Measurements from ENCODE around the gene MAMDC4.

MAMDC4 gene

DNA sequence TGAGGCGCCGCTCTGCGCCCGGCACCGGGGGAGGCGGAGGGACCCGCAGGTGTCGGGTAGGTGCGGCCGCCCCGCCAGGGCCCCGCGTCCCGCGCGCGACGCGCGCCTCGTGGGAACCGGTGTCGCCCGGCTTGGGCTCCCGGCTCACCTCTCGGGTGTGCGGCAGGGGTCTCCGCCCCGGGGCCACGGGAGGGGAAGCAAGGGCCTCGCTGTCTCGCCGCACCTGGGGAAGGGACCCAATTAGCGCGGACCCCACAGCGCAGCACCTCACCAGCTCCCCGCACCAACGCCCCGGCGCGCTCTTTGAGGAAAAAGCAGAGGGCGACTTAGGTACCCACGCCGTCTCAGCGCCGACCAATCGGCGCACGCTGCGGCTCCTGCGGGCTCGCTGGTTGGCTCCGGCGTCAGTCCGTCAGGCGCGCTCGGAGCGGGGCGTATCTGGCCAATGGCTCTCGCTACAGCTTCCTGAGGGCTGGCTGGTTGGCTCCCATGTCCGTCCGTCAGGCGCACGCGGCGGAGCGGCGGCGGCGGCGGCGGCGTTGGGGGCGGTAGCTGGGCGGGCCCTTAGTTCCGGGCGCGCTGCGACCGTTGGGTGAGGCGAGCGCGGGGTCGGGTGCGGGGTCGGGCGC lies 33.9 kb downstream of the MAMDC4 start, which contains the start of gene TRAF2:
TSS of gene TRAF2 (plus strand) at position 567 of the 629 bp plus-strand sequence. CDS start 12,225 bp downstream, outside the sequence.
- Histone ChIP-seq H3K27me3 (ENCODE audit: insufficient read depth, low read length, poor library complexity, severe bottlenecking) (no peaks in the 10 kb centered on the region), H3K36me3 (ENCODE audit: insufficient read depth, low read length) (peaks cover 6% of the 10 kb centered on the region; the same call in 1 of the 2 replicates), H3K9me2 (replicated peaks; ENCODE audit: low read depth, low read length) (no peaks in the 10 kb centered on the region), H3K4me2 (ENCODE audit: low read depth, low read length, poor library complexity, severe bottlenecking) (peak within 1 kb of the TSS; percentile 93), H3K4me3 (ENCODE audit: low read length, poor library complexity, severe bottlenecking) (peak within 1 kb of the TSS; percentile 87), H3K79me2 (ENCODE audit: insufficient read depth, low read length) (peaks cover 54% of the 10 kb centered on the region), H3K9ac (ENCODE audit: low read depth, low read length, poor library complexity, severe bottlenecking) (peak within 1 kb of the TSS; percentile 97), H3K9me3 (ENCODE audit: insufficient read depth, low read depth, low read length) (no peaks in the 10 kb centered on the region), H3K4me1 (ENCODE audit: insufficient read depth, low read length, poor library complexity, severe bottlenecking) (peaks cover 31% of the 10 kb centered on the region), H4K20me1 (ENCODE audit: insufficient read depth, low read length, poor library complexity, severe bottlenecking) (peaks cover 35% of the 10 kb centered on the region), H2AFZ (ENCODE audit: low read length) (peak within 1 kb of the TSS; percentile 98), H3F3A (ENCODE audit: low read depth) (no peaks in the 10 kb centered on the region)
- TF ChIP-seq, protein P1, sequence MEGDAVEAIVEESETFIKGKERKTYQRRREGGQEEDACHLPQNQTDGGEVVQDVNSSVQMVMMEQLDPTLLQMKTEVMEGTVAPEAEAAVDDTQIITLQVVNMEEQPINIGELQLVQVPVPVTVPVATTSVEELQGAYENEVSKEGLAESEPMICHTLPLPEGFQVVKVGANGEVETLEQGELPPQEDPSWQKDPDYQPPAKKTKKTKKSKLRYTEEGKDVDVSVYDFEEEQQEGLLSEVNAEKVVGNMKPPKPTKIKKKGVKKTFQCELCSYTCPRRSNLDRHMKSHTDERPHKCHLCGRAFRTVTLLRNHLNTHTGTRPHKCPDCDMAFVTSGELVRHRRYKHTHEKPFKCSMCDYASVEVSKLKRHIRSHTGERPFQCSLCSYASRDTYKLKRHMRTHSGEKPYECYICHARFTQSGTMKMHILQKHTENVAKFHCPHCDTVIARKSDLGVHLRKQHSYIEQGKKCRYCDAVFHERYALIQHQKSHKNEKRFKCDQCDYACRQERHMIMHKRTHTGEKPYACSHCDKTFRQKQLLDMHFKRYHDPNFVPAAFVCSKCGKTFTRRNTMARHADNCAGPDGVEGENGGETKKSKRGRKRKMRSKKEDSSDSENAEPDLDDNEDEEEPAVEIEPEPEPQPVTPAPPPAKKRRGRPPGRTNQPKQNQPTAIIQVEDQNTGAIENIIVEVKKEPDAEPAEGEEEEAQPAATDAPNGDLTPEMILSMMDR (conservative IDR thresholded peaks at IDR 0.05; ENCODE audit: low read length), result no peak
- TF ChIP-seq EZH2phosphoT487 (IDR thresholded peaks at IDR 0.05; ENCODE audit: borderline replicate concordance), result no peak

DNA sequence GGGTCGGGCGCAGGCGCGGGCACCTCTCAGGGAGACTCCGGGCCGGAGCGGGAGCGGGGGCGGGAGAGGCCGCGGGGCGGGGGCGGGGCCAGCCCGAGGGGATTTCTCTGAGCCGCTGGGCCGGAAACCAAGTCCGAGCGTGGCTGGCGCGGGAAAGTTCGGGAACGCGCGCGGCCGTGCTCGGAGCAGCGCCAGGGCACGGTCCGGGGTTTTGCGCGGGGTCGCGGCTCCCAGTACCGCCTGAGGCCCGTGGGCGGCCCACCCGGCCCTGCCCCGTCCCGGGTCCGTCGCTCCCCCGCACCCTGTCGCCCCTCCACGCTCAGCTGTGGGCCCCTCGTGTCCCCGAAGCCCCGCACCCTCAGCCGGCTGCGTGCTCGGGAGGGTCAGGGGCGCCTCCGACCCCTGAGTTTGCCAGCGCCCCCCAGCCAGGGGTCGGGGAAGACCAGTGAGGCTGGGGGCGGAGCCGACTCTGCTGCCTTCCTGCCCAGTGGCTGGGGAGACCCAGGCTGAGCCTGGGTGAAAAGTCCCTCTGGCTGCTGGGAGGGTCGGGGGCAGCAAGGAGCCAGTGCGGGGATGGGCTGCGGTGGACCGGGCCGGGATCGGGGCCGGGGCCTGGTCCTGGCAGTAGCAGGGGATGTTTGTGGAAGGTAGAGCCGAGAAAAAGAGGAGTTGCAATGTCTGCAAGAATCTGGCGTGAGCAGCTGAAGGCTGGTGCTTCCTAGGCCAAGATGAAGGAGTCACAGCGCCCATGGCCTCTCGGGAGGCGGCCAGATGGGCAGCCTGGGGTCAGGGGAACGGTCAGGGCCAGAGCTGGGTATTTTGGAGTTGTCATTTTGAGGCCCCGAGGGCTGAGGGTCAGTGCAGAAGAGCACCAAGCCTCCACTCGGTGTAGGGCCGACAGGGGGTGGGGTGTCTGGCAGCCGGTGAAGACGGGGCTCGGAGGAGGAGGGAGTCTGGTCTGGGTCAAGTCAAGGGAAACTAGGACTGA lies 34.8 kb downstream of the MAMDC4 start:
- Histone ChIP-seq H3K79me2 (ENCODE audit: insufficient read depth, low read length) (peaks cover 62% of the 10 kb centered on the region), H3K9me3 (ENCODE audit: insufficient read depth, low read depth, low read length) (no peaks in the 10 kb centered on the region), H2AFZ (ENCODE audit: low read length) (peak overlapping the region; percentile 55), H3K36me3 (ENCODE audit: insufficient read depth, low read length) (peaks cover 6% of the 10 kb centered on the region; the same call in 1 of the 2 replicates), H3K4me3 (ENCODE audit: low read length, poor library complexity, severe bottlenecking) (peak overlapping the region; percentile 87), H3F3A (ENCODE audit: low read depth) (no peaks in the 10 kb centered on the region), H3K4me2 (ENCODE audit: low read depth, low read length, poor library complexity, severe bottlenecking) (peak overlapping the region; percentile 88), H3K4me1 (ENCODE audit: insufficient read depth, low read length, poor library complexity, severe bottlenecking) (peaks cover 31% of the 10 kb centered on the region), H3K27me3 (ENCODE audit: insufficient read depth, low read length, poor library complexity, severe bottlenecking) (no peaks in the 10 kb centered on the region), H4K20me1 (ENCODE audit: insufficient read depth, low read length, poor library complexity, severe bottlenecking) (peaks cover 41% of the 10 kb centered on the region), H3K9me2 (replicated peaks; ENCODE audit: low read depth, low read length) (no peaks in the 10 kb centered on the region), H3K9ac (ENCODE audit: low read depth, low read length, poor library complexity, severe bottlenecking) (peak overlapping the region; percentile 97)
- TF ChIP-seq EZH2phosphoT487 (IDR thresholded peaks at IDR 0.05; ENCODE audit: borderline replicate concordance), result no peak
- TF ChIP-seq, protein P1 (conservative IDR thresholded peaks at IDR 0.05; ENCODE audit: low read length), result no peak

DNA sequence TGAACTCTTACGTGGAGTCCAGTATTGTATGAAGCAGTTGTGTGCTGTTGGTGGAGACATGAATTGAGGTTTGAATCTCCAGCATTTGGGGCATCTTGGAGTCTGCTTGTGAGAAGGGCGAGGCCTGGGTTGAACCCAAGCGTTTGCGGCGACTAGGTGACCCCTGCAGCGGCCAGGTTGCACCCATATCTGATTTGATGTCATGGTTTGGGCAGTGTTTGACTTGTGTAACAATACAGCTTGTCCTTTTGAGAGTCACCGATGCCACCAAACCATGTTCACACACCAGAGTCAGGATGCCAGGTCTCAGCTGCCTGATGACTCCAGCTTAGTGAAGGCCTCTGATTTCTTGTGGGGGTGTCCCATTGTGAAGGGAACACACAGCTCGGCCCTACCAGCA lies 36.3 kb downstream of the MAMDC4 start:
- Histone ChIP-seq H3K9me3 (ENCODE audit: insufficient read depth, low read depth, low read length) (no peaks in the 10 kb centered on the region), H2AFZ (ENCODE audit: low read length) (no peak overlapping the region), H3K36me3 (ENCODE audit: insufficient read depth, low read length) (peaks cover 10% of the 10 kb centered on the region; the same call in 1 of the 2 replicates), H3K79me2 (ENCODE audit: insufficient read depth, low read length) (peaks cover 77% of the 10 kb centered on the region), H3K27me3 (ENCODE audit: insufficient read depth, low read length, poor library complexity, severe bottlenecking) (no peaks in the 10 kb centered on the region), H3K4me1 (ENCODE audit: insufficient read depth, low read length, poor library complexity, severe bottlenecking) (peaks cover 23% of the 10 kb centered on the region), H3K4me2 (ENCODE audit: low read depth, low read length, poor library complexity, severe bottlenecking) (peak overlapping the region; percentile 88), H3K4me3 (ENCODE audit: low read length, poor library complexity, severe bottlenecking) (peak overlapping the region; percentile 87), H3F3A (ENCODE audit: low read depth) (no peaks in the 10 kb centered on the region), H3K9me2 (replicated peaks; ENCODE audit: low read depth, low read length) (no peaks in the 10 kb centered on the region), H4K20me1 (ENCODE audit: insufficient read depth, low read length, poor library complexity, severe bottlenecking) (peaks cover 48% of the 10 kb centered on the region), H3K9ac (ENCODE audit: low read depth, low read length, poor library complexity, severe bottlenecking) (peak overlapping the region; percentile 20)
- TF ChIP-seq EZH2phosphoT487 (IDR thresholded peaks at IDR 0.05; ENCODE audit: borderline replicate concordance), result no peak
- TF ChIP-seq, protein P1 (conservative IDR thresholded peaks at IDR 0.05; ENCODE audit: low read length), result no peak
